Nephron (organoid): ENCODE measurements around the gene TMEM117.

Experiments used
- H3K27ac Mint-ChIP-seq, 3 experiments: 2 replicates each; pipeline ENCODE4 v1.8.0; 2020; ENCODE audit warnings: mixed read lengths in 3 of 3, mild to moderate bottlenecking in 2 of 3, moderate library complexity in 1 of 3
- H3K27me3 Mint-ChIP-seq: 2 replicates; pipeline ENCODE4 v1.8.0; 2021; ENCODE audit warnings: low read depth, mild to moderate bottlenecking, moderate library complexity, mixed read lengths
- H3K36me3 Mint-ChIP-seq: 2 replicates; pipeline ENCODE4 v1.8.0; 2020; ENCODE audit warnings: low read depth, mixed read lengths
- H3K4me1 Mint-ChIP-seq: 2 replicates; pipeline ENCODE4 v1.8.0; 2020; ENCODE audit warnings: mixed read lengths
- H3K4me3 Mint-ChIP-seq, 3 experiments: 2 replicates each; pipeline ENCODE4 v1.8.0; 2020; ENCODE audit warnings: mild to moderate bottlenecking in 3 of 3, mixed read lengths in 3 of 3, moderate library complexity in 2 of 3
- H3K9me3 Mint-ChIP-seq: 2 replicates; pipeline ENCODE4 v1.8.0; 2020; ENCODE audit warnings: mixed read lengths
- TF ChIP-seq, protein P1 (sequence below), 3 experiments: fragments of 200-600 bp; sonication (generic); IDR thresholded peaks; one replicate each; pipeline ENCODE4 v1.5.0; 2021; ENCODE audit warnings: antibody characterized with exemption in 3 of 3; ENCODE audit not compliant: unreplicated experiment in 3 of 3

The TMEM117 gene

DNA sequence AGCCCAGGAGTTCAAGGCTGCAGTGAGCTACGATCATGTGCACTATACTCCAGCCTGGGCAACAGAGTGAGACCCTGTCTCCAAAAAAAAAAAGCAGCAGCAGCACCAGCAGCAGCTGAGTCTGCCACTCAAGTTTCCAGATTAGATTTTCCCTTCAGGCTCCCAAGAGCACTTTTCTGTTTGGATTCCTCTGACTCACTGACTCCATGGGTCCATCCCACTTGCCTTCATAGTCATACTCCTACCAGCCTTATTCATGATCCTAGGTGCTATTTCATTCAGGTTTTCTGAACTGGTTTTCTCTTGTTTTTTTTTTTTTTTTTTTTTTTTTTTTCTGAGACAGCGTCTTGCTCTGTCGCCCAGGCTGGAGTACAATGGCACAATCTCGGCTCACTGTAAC is 23.0 kb upstream of the TMEM117 start:
- H3K36me3 Mint-ChIP-seq, result no peaks in the 10 kb centered on the region
- no peaks in the 10 kb centered on the region for H3K27me3 Mint-ChIP-seq
- H3K4me1 Mint-ChIP-seq, result peaks cover 5% of the 10 kb centered on the region
- H3K4me3 Mint-ChIP-seq, result no peak overlapping the region
- H3K27ac Mint-ChIP-seq, result no peak overlapping the region
- H3K9me3 Mint-ChIP-seq, result no peaks in the 10 kb centered on the region
- TF ChIP-seq, protein P1, sequence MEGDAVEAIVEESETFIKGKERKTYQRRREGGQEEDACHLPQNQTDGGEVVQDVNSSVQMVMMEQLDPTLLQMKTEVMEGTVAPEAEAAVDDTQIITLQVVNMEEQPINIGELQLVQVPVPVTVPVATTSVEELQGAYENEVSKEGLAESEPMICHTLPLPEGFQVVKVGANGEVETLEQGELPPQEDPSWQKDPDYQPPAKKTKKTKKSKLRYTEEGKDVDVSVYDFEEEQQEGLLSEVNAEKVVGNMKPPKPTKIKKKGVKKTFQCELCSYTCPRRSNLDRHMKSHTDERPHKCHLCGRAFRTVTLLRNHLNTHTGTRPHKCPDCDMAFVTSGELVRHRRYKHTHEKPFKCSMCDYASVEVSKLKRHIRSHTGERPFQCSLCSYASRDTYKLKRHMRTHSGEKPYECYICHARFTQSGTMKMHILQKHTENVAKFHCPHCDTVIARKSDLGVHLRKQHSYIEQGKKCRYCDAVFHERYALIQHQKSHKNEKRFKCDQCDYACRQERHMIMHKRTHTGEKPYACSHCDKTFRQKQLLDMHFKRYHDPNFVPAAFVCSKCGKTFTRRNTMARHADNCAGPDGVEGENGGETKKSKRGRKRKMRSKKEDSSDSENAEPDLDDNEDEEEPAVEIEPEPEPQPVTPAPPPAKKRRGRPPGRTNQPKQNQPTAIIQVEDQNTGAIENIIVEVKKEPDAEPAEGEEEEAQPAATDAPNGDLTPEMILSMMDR (IDR thresholded peaks at IDR 0.05; ENCODE audit: unreplicated experiment in 3 of 3), result no peak

DNA sequence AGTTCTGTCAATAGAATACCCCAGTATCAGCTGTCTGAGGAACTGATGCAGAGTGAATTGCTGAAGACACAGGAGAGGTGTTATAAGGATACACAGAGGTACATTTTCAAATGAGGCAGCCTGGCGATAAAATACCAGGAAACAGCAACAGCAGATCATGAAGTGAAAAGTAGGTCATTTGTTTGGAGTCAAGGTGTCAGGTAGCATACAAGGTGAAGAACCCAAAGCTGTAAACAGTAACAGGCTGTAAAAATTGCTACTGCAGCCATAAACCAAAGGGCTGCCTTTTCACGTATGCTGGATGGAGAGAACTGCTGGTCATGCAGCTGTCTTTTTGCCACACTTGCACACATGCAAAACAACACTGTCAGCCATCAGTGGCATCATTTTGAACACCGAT is 20.5 kb upstream of the TMEM117 start:
- Mint-ChIP-seq H3K27me3 (no peaks in the 10 kb centered on the region), H3K4me3 (no peak overlapping the region), H3K36me3 (no peaks in the 10 kb centered on the region), H3K27ac (no peak overlapping the region), H3K9me3 (no peaks in the 10 kb centered on the region), H3K4me1 (peaks cover 5% of the 10 kb centered on the region)
- TF ChIP-seq, protein P1 (IDR thresholded peaks at IDR 0.05; ENCODE audit: unreplicated experiment in 3 of 3), result no peak

GRCh38 chr12:43816168-43816567 is 19.7 kb upstream of the TMEM117 start:
- H3K9me3 Mint-ChIP-seq, result no peaks in the 10 kb centered on the region
- no peak overlapping the region for H3K4me3 Mint-ChIP-seq
- no peak overlapping the region for H3K27ac Mint-ChIP-seq
- H3K36me3 Mint-ChIP-seq, result no peaks in the 10 kb centered on the region
- peaks cover 5% of the 10 kb centered on the region for H3K4me1 Mint-ChIP-seq
- TF ChIP-seq, protein P1 (IDR thresholded peaks at IDR 0.05; ENCODE audit: unreplicated experiment in 3 of 3), result no peak
- H3K27me3 Mint-ChIP-seq, result no peaks in the 10 kb centered on the region

DNA sequence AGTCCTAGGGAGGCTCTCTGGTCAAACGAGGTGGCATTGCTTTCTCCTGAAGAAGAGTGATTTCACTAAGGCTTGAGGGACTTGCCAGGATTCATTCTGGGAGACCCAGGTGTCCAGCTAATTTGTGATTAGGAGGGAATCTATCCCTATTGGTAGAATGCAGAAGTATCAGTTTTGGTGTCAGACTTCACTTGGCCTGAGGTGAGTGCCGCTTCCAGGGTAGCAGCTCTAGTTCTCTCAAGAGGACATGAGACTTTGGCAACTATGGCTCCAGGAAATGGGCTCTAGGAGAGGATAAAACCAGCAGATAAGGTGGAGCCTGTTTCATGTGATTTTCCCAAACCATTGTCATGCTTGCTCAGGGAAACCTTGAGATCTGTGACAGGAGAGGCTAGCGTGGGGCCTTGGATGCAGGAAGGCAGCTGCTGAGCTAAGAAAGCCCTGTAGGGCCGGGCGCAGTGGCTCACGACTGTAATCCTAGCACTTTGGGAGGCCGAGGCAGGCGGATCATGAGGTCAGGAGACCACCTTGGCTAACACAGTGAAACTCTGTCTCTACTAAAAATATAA is 11.6 kb upstream of the TMEM117 start:
- TF ChIP-seq, protein P1 (IDR thresholded peaks at IDR 0.05; ENCODE audit: unreplicated experiment in 3 of 3), result no peak
- Mint-ChIP-seq H3K27me3 (no peaks in the 10 kb centered on the region), H3K9me3 (no peaks in the 10 kb centered on the region), H3K4me1 (peaks cover under 1% of the 10 kb centered on the region), H3K27ac (no peak overlapping the region), H3K4me3 (no peak overlapping the region), H3K36me3 (no peaks in the 10 kb centered on the region)

- Mint-ChIP-seq H3K27me3 (no peaks in the 10 kb centered on the region), H3K4me3 (no peak overlapping the region), H3K9me3 (no peaks in the 10 kb centered on the region), H3K4me1 (peaks cover 4% of the 10 kb centered on the region), H3K36me3 (no peaks in the 10 kb centered on the region), H3K27ac (no peak overlapping the region)
- TF ChIP-seq, protein P1 (IDR thresholded peaks at IDR 0.05; ENCODE audit: unreplicated experiment in 3 of 3), result no peak
Measured at GRCh38 chr12:43826681-43827080, 9.2 kb upstream of the TMEM117 start.

DNA sequence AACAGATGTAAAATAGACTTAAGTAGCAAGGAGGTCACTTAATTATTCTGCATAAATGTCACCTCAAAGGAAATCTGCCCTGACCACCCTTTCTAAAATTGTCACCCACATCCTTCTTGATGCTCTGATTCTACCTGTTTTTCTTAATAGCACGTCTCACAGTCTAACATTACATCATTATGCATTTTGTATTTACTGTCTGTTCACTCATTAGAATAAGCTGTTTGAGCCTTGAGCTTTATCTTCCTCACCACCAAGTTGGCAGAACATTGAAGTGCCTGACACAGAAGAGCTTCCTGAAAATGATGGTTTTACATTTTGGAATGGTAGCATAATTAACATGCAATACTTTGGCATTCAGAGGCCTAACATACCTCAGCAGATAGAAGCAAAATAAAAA is 8.8 kb upstream of the TMEM117 start:
- peaks cover 4% of the 10 kb centered on the region for H3K4me1 Mint-ChIP-seq
- H3K9me3 Mint-ChIP-seq, result no peaks in the 10 kb centered on the region
- no peak overlapping the region for H3K4me3 Mint-ChIP-seq
- TF ChIP-seq, protein P1 (IDR thresholded peaks at IDR 0.05; ENCODE audit: unreplicated experiment in 3 of 3), result no peak
- H3K36me3 Mint-ChIP-seq, result no peaks in the 10 kb centered on the region
- H3K27me3 Mint-ChIP-seq, result no peaks in the 10 kb centered on the region
- no peak overlapping the region for H3K27ac Mint-ChIP-seq
